BE2C (cell line): ENCODE results near the gene ZNF688.

Experiments
- DNase-seq: peaks from one replicate; pipeline ENCODE4 v3.0.0-alpha.2; 2020
- H3K27me3 ChIP-seq: fragments of 250-450 bp; sonication (Bioruptor Pico); 2 replicates; pipeline ENCODE4 v1.5.1; 2020; ENCODE audit warnings: mild to moderate bottlenecking
- H3K36me3 ChIP-seq: fragments of 250-450 bp; sonication (Bioruptor Pico); 2 replicates; pipeline ENCODE4 v1.5.1; 2020; ENCODE audit warnings: mild to moderate bottlenecking
- H3K4me1 ChIP-seq: fragments of 250-450 bp; sonication (Bioruptor Pico); 2 replicates; pipeline ENCODE4 v1.5.1; 2020
- H3K4me3 ChIP-seq: 2 replicates; pipeline ENCODE4 v1.5.1; 2011; ENCODE audit warnings: low read depth, low read length
- H3K9me3 ChIP-seq: fragments of 250-450 bp; sonication (Bioruptor Pico); 2 replicates; pipeline ENCODE4 v1.5.1; 2020
- CTCF ChIP-seq: IDR thresholded peaks from 2 replicates; pipeline ENCODE4 v1.5.1; 2012; ENCODE audit warnings: mild to moderate bottlenecking, low read depth, low read length

The ZNF688 gene

GRCh38 chr16:30535777-30536190 is 35.7 kb downstream of the ZNF688 start:
- H3K27me3 ChIP-seq: no peaks in the 10 kb centered on the region
- H3K36me3 ChIP-seq: no peaks in the 10 kb centered on the region
- no peaks in the 10 kb centered on the region for H3K9me3 ChIP-seq
- H3K4me1 ChIP-seq: peaks cover 8% of the 10 kb centered on the region; the same call in 1 of the 2 replicates
- peak; percentile 63 for TF ChIP-seq CTCF
- peak overlapping the region; percentile 69 for H3K4me3 ChIP-seq
- peak; percentile 57 for DNase-seq

- Histone ChIP-seq H3K36me3 (no peaks in the 10 kb centered on the region), H3K4me3 (peak overlapping the region; percentile 69), H3K27me3 (no peaks in the 10 kb centered on the region), H3K9me3 (no peaks in the 10 kb centered on the region), H3K4me1 (peaks cover 8% of the 10 kb centered on the region; the same call in 1 of the 2 replicates)
- TF ChIP-seq CTCF: no peak
- no peak for DNase-seq
Measured at GRCh38 chr16:30535106-30535776, 36.3 kb downstream of the ZNF688 start.

GRCh38 chr16:30534368-30535105 is 37.0 kb downstream of the ZNF688 start, which contains the start of gene ZNF747:
Gene ZNF747, minus strand, starts transcription at chr16:30534858. Its CDS starts 179 bp downstream, at chr16:30534679.
- peak within 1 kb of the TSS; percentile 69 for H3K4me3 ChIP-seq
- no peak for TF ChIP-seq CTCF
- no peaks in the 10 kb centered on the region for H3K36me3 ChIP-seq
- DNase-seq: peak; percentile 83
- no peaks in the 10 kb centered on the region for H3K9me3 ChIP-seq
- H3K4me1 ChIP-seq: peaks cover 8% of the 10 kb centered on the region; the same call in 1 of the 2 replicates
- no peaks in the 10 kb centered on the region for H3K27me3 ChIP-seq

- TF ChIP-seq CTCF: no peak
- no peak for DNase-seq
- peak overlapping the region; percentile 69 for H3K4me3 ChIP-seq
- H3K9me3 ChIP-seq: no peaks in the 10 kb centered on the region
- H3K36me3 ChIP-seq: no peaks in the 10 kb centered on the region
- H3K27me3 ChIP-seq: no peaks in the 10 kb centered on the region
- H3K4me1 ChIP-seq: peaks cover 8% of the 10 kb centered on the region; the same call in 1 of the 2 replicates
Measured at GRCh38 chr16:30533748-30534367, 37.7 kb downstream of the ZNF688 start.

- no peak for DNase-seq
- Histone ChIP-seq H3K4me3 (no peak overlapping the region), H3K36me3 (no peaks in the 10 kb centered on the region), H3K9me3 (no peaks in the 10 kb centered on the region), H3K27me3 (no peaks in the 10 kb centered on the region), H3K4me1 (peaks cover 8% of the 10 kb centered on the region; the same call in 1 of the 2 replicates)
- TF ChIP-seq CTCF: no peak
Measured at GRCh38 chr16:30533146-30533522, 38.4 kb downstream of the ZNF688 start.
